Astrocyte (in vitro differentiated cells and primary cell): ENCODE results near the gene RBFOX2. TPM values are rescaled to one million over a fixed set of nuclear protein-coding genes. Genes with fewer than 3 reads are reported as not detected.
"Not testable (repeated sequence)": the region's sequence is repeated elsewhere in the genome, so short reads cannot be mapped to it uniquely, and the experiment has no call there.

Source experiments
- DNase-seq: peaks from one replicate; pipeline ENCODE4 v3.0.0-alpha.2; 2010; ENCODE audit warnings: low read depth
- FAIRE-seq: peaks from 2 replicates; lab custom pipeline; 2011; peaks lifted over from hg19 to GRCh38; lab: Jason Lieb, UNC
- H2AFZ ChIP-seq: 2 replicates; pipeline ENCODE4 v1.6.0; 2012; ENCODE audit warnings: low read depth, low read length, inconsistent platforms
- H3K27ac ChIP-seq: 2 replicates; pipeline ENCODE4 v1.5.1; 2011; ENCODE audit warnings: low read depth, low read length, inconsistent platforms
- H3K27me3 ChIP-seq: 2 replicates; pipeline ENCODE4 v1.6.0; 2011; ENCODE audit warnings: low read length, inconsistent platforms; ENCODE audit not compliant: insufficient read depth
- H3K36me3 ChIP-seq: 2 replicates; pipeline ENCODE4 v1.5.1; 2011; ENCODE audit warnings: low read length, inconsistent platforms; ENCODE audit not compliant: insufficient read depth
- H3K4me1 ChIP-seq: 2 replicates; pipeline ENCODE4 v1.5.1; 2011; ENCODE audit warnings: low read length, inconsistent platforms; ENCODE audit not compliant: insufficient read depth
- H3K4me2 ChIP-seq: 2 replicates; pipeline ENCODE4 v1.6.0; 2012; ENCODE audit warnings: low read length, inconsistent platforms
- H3K4me3 ChIP-seq: 2 replicates; pipeline ENCODE4 v1.5.1; 2011; ENCODE audit warnings: low read depth, mild to moderate bottlenecking, low read length, inconsistent platforms; ENCODE audit not compliant: insufficient read depth
- H3K79me2 ChIP-seq: 2 replicates; pipeline ENCODE4 v1.6.0; 2012; ENCODE audit warnings: mild to moderate bottlenecking, low read length, inconsistent platforms; ENCODE audit not compliant: insufficient read depth
- H3K9ac ChIP-seq: 2 replicates; pipeline ENCODE4 v1.6.0; 2012; ENCODE audit warnings: mild to moderate bottlenecking, low read length, inconsistent platforms
- H3K9me3 ChIP-seq: 2 replicates; pipeline ENCODE4 v1.5.1; 2012; ENCODE audit warnings: low read depth, mild to moderate bottlenecking, low read length, inconsistent platforms; ENCODE audit not compliant: insufficient read depth
- H4K20me1 ChIP-seq: 2 replicates; pipeline ENCODE4 v1.6.0; 2012; ENCODE audit warnings: low read length, inconsistent platforms; ENCODE audit not compliant: insufficient read depth
- H3K27ac Mint-ChIP-seq: one replicate; pipeline ENCODE4 v1.8.0; 2021; ENCODE audit warnings: mild to moderate bottlenecking, mixed read lengths; ENCODE audit not compliant: unreplicated experiment
- H3K27me3 Mint-ChIP-seq: one replicate; pipeline ENCODE4 v1.8.0; 2021; ENCODE audit warnings: low read depth, mixed read lengths; ENCODE audit not compliant: unreplicated experiment
- H3K36me3 Mint-ChIP-seq: one replicate; pipeline ENCODE4 v1.8.0; 2021; ENCODE audit warnings: low read depth, mixed read lengths; ENCODE audit not compliant: unreplicated experiment
- H3K4me1 Mint-ChIP-seq: one replicate; pipeline ENCODE4 v1.8.0; 2021; ENCODE audit warnings: low read depth, mixed read lengths; ENCODE audit not compliant: unreplicated experiment
- H3K4me3 Mint-ChIP-seq: one replicate; pipeline ENCODE4 v1.8.0; 2021; ENCODE audit warnings: mild to moderate bottlenecking, moderate library complexity, mixed read lengths; ENCODE audit not compliant: unreplicated experiment
- H3K9me3 Mint-ChIP-seq: one replicate; pipeline ENCODE4 v1.8.0; 2021; ENCODE audit warnings: mild to moderate bottlenecking, mixed read lengths; ENCODE audit not compliant: unreplicated experiment
- CTCF ChIP-seq: IDR thresholded peaks from 2 replicates; pipeline ENCODE4 v1.5.1; 2011; ENCODE audit warnings: low read depth, mild to moderate bottlenecking, inconsistent platforms, low read length, moderate library complexity; ENCODE audit not compliant: insufficient read depth
- EZH2 ChIP-seq: IDR thresholded peaks from 2 replicates; pipeline ENCODE4 v1.6.1; 2012; ENCODE audit warnings: mild to moderate bottlenecking, low read length, inconsistent platforms; ENCODE audit not compliant: insufficient read depth
- total RNA-seq: library from RNA; stranded (reverse); gene quantifications from 2 replicates; pipeline ENCODE4 v1.2.1, GENCODE V29; 2021

RBFOX2 gene
- total RNA-seq, 1 donor from 2014 or later = 169 TPM

GRCh38 chr22:35805466-35805865 is 223.2 kb downstream of the RBFOX2 start:
- Histone ChIP-seq H3K9me3 (no peaks in the 10 kb centered on the region), H4K20me1 (peaks cover 88% of the 10 kb centered on the region), H3K4me2 (no peak overlapping the region), H3K4me3 (no peak overlapping the region), H3K27me3 (no peaks in the 10 kb centered on the region), H3K4me1 (peaks cover 9% of the 10 kb centered on the region), H3K79me2 (peaks cover 98% of the 10 kb centered on the region), H3K9ac (no peak overlapping the region), H2AFZ (no peak overlapping the region), H3K36me3 (peaks cover 20% of the 10 kb centered on the region), H3K27ac (no peak overlapping the region)
- FAIRE-seq (no peak), DNase-seq (no peak)
- no peak for TF ChIP-seq EZH2
- TF ChIP-seq CTCF = no peak
- Mint-ChIP-seq H3K36me3 (peaks cover 34% of the 10 kb centered on the region), H3K27me3 (no peaks in the 10 kb centered on the region), H3K27ac (no peak overlapping the region), H3K4me1 (peaks cover 12% of the 10 kb centered on the region), H3K4me3 (no peak overlapping the region), H3K9me3 (peaks cover 2% of the 10 kb centered on the region)

GRCh38 chr22:35804421-35804820 is 224.2 kb downstream of the RBFOX2 start:
- Mint-ChIP-seq H3K36me3 (peaks cover 29% of the 10 kb centered on the region), H3K27me3 (no peaks in the 10 kb centered on the region), H3K4me3 (no peak overlapping the region), H3K4me1 (peaks cover 12% of the 10 kb centered on the region), H3K27ac (no peak overlapping the region), H3K9me3 (no peaks in the 10 kb centered on the region)
- no peak overlapping the region for H3K9ac ChIP-seq
- no peak for FAIRE-seq
- TF ChIP-seq EZH2 (no peak), CTCF (no peak)
- no peaks in the 10 kb centered on the region for H3K9me3 ChIP-seq
- DNase-seq = no peak
- no peak overlapping the region for H3K27ac ChIP-seq
- peaks cover 18% of the 10 kb centered on the region for H3K36me3 ChIP-seq
- H4K20me1 ChIP-seq = peaks cover 88% of the 10 kb centered on the region
- H3K27me3 ChIP-seq = no peaks in the 10 kb centered on the region
- H3K4me3 ChIP-seq = no peak overlapping the region
- H3K79me2 ChIP-seq = peaks cover 98% of the 10 kb centered on the region
- H2AFZ ChIP-seq = no peak overlapping the region
- peaks cover 9% of the 10 kb centered on the region for H3K4me1 ChIP-seq
- H3K4me2 ChIP-seq = no peak overlapping the region

DNA sequence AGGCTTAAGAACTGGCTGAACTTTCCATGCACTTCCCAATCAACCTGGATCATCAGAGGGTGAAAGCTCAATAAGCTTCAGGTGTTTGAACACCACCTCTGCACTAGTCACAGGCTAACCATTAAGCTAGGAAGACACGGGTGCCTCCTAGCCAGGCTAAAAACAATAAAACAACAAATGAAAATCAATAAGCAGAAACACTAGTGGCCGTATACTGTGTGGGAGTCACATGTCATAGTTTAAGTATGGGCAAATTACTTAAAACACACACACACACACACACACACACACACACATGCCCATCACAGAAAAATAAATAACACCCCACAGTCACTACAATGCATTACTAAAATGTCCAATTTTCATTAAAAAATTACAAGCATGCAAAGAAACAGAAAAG is 225.7 kb downstream of the RBFOX2 start:
- H3K9ac ChIP-seq = no peak overlapping the region
- H3K27ac Mint-ChIP-seq = no peak overlapping the region
- FAIRE-seq (no peak), DNase-seq (no peak)
- no peak overlapping the region for H3K4me2 ChIP-seq
- H3K36me3 Mint-ChIP-seq = peaks cover 20% of the 10 kb centered on the region
- H3K79me2 ChIP-seq = peaks cover 97% of the 10 kb centered on the region
- peaks cover 4% of the 10 kb centered on the region for H3K36me3 ChIP-seq
- H3K4me1 Mint-ChIP-seq = peaks cover 12% of the 10 kb centered on the region
- H3K4me3 ChIP-seq = no peak overlapping the region
- TF ChIP-seq CTCF = no peak
- no peaks in the 10 kb centered on the region for H3K9me3 Mint-ChIP-seq
- H2AFZ ChIP-seq = no peak overlapping the region
- H3K27me3 ChIP-seq = no peaks in the 10 kb centered on the region
- H3K4me1 ChIP-seq = peaks cover 9% of the 10 kb centered on the region
- H3K4me3 Mint-ChIP-seq = no peak overlapping the region
- H4K20me1 ChIP-seq = peaks cover 85% of the 10 kb centered on the region
- H3K27ac ChIP-seq = no peak overlapping the region
- no peaks in the 10 kb centered on the region for H3K9me3 ChIP-seq
- no peaks in the 10 kb centered on the region for H3K27me3 Mint-ChIP-seq

- DNase-seq = peak; percentile 20
- not testable (repeated sequence) for H3K27ac Mint-ChIP-seq, FAIRE-seq
Observed at GRCh38 chr22:35801301-35801700, 227.3 kb downstream of the RBFOX2 start.

More at GRCh38 chr22:35801301-35801700, 227.3 kb downstream of the RBFOX2 start:
- H3K4me2 ChIP-seq, H3K27me3 Mint-ChIP-seq, H3K4me3 Mint-ChIP-seq, H3K9me3 ChIP-seq, H3K27me3 ChIP-seq, H3K9me3 Mint-ChIP-seq, H3K27ac ChIP-seq, H3K4me3 ChIP-seq, H3K4me1 ChIP-seq, H3K9ac ChIP-seq, H2AFZ ChIP-seq, H3K36me3 ChIP-seq, H3K4me1 Mint-ChIP-seq: not testable (repeated sequence)
- Histone ChIP-seq H4K20me1 (peaks cover 85% of the 10 kb centered on the region), H3K79me2 (peaks cover 95% of the 10 kb centered on the region)
- H3K36me3 Mint-ChIP-seq = peaks cover 16% of the 10 kb centered on the region
